GM12864 (cell line): ENCODE data around the gene NTSR1.

ENCODE experiments used
- DNase-seq: peaks from one replicate; pipeline ENCODE4 v3.0.0-alpha.2; 2011; ENCODE audit warnings: low read depth
- H3K4me3 ChIP-seq: 2 replicates; pipeline ENCODE4 v1.5.1; 2011; ENCODE audit warnings: mild to moderate bottlenecking, low read depth, low read length, control low read depth
- TF ChIP-seq, protein P1 (sequence below): IDR thresholded peaks from 2 replicates; pipeline ENCODE4 v1.5.1; 2011; ENCODE audit warnings: low read depth, mild to moderate bottlenecking, moderate library complexity, low read length, control low read depth, inconsistent platforms; ENCODE audit errors: missing control alignments

Gene NTSR1

DNA sequence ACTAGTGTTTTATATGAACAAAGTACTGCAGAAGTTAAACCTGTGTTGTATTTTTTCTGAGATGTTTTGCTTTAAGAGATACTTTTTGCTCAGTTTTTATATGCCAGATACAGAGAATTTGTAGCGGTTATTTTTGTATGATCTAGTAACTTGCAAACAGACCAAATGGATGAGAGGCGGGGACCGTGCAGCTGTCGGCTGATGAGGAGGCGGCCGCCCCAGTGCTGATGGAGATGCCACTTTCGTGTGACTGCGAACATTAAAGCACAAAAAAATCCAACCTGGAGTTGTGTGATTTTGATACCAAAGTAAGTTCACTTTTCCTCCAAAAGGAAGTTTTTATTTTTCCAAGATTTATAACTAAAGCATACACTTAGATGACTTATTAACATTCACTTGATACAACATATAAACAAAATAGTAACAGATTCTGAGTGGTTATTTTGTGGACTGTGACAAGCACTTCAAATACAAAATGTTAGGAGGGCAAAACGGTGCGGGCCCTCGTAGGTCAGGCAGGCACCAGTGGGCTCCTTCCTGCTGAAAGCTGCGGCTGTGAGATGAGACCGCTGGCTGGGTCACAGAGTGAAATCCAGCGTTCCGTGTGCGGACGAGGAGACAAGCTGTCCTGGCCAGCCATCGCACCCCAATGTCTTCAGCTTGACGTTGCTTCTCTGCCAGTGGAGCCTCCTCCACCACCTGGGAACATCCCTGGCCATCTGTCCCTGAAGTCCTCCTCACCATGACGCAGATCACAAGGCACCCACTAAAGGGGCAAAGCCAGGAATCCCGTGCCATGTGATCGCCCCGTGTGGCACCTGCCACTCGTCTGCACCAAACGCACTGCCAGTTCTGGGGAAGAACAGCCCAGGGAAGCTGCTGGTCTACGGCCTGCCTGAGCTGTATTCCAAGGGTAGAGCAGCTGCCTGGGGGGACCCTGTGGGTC is 92.0 kb downstream of the NTSR1 start:
- no peak for DNase-seq
- TF ChIP-seq, protein P1, sequence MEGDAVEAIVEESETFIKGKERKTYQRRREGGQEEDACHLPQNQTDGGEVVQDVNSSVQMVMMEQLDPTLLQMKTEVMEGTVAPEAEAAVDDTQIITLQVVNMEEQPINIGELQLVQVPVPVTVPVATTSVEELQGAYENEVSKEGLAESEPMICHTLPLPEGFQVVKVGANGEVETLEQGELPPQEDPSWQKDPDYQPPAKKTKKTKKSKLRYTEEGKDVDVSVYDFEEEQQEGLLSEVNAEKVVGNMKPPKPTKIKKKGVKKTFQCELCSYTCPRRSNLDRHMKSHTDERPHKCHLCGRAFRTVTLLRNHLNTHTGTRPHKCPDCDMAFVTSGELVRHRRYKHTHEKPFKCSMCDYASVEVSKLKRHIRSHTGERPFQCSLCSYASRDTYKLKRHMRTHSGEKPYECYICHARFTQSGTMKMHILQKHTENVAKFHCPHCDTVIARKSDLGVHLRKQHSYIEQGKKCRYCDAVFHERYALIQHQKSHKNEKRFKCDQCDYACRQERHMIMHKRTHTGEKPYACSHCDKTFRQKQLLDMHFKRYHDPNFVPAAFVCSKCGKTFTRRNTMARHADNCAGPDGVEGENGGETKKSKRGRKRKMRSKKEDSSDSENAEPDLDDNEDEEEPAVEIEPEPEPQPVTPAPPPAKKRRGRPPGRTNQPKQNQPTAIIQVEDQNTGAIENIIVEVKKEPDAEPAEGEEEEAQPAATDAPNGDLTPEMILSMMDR, result no peak
- no peak overlapping the region for H3K4me3 ChIP-seq

DNA sequence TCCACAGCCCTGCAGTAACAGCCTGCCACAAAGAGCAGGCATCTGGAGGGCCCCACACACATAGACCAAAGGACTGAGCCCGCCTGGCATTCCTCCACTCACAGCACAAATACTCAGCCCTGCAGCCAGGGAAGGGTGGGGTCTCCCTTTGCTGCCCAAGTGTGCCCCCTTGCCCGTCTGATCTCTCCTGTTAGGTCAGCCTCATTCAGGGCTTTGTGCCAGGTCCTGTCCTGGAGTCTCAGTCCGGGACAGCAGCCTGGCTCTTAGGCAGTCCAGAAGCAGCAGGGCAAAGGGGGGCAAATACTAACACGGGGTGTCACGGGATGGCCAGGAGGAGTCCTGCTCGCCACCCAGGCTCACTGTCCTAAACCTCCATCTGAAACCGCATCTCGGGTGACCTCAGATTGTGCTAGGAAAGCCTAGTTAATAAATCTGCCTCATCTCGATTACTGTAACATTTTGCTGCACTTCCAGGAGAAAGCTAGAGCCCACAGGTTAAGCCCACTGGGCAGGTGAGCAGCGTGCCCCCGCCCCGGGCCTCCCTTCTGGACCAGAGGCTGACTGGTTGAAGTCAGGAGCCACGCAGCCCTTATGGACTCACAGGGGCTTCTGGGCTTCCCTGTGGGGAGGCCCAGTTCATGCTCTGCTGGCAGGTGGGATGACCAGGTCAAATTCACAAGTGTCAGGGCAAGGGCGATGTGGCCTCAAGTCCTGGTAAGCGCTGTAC is 92.8 kb downstream of the NTSR1 start:
- DNase-seq, result no peak
- TF ChIP-seq, protein P1, result no peak
- no peak overlapping the region for H3K4me3 ChIP-seq

DNA sequence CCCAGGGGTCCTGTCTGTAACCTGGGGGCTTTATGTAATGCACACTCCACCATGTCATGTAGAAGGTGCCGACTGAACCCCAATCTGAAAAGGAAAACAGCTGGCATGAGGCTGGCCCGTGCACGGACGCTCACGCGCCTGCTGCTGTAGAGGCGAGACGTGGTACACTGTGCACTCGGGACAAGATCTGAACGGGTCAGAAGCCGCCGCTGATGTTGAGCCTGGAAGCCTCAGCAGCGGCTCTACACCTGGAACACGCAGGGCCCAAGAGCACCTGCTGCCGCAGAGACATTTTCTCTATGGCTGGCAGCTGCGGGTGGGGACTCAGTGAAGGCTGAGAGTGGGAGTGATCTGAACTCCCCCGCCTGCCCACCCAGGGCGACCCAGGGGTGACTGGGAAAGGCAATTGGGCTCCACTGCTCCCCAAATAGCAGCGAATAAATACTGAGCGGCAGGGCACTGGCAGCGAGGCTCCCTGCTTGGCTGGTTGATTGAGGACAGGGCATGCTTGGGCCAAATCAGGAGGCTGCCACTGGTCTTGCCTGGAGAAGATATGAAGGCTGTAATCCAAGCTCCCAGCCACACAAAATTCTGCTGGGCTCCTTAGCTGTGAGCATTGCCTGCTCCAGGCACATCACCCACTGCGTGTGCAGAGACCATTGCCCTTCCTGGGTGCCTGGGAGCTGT is 93.5 kb downstream of the NTSR1 start:
- TF ChIP-seq, protein P1, result no peak
- DNase-seq, result no peak
- H3K4me3 ChIP-seq, result no peak overlapping the region

DNA sequence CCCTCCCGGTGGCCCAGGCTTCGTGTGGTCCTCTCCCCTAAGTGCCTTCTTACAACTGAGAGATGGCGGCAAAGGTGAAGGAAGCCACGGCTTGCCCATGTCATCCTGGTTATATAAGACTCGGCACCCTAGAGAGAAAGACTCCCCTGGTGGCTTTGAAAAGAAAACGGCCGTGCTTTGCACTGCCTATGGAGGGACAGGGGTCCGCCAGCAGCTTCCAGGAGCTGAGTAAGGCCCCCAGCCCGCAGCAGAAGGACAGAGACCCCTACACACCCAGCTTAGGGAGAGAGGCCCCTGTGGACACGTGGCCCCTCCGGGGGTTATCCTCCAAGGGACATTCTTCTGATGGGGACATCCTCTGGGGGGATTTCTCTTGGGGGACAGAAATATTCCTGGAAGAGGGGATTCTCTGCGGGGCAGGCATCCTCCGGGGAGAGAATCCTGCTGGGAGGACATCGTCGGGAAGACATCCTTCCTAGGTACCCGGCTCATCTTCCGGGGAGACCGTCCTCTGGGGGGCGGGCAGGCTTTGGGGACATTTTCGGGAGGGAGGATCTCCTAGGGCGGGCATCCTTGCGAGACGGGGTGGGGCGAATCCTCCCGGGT is 95.5 kb downstream of the NTSR1 start:
- DNase-seq, result no peak
- TF ChIP-seq, protein P1, result peak; percentile 5
- peak overlapping the region; percentile 28 for H3K4me3 ChIP-seq

DNA sequence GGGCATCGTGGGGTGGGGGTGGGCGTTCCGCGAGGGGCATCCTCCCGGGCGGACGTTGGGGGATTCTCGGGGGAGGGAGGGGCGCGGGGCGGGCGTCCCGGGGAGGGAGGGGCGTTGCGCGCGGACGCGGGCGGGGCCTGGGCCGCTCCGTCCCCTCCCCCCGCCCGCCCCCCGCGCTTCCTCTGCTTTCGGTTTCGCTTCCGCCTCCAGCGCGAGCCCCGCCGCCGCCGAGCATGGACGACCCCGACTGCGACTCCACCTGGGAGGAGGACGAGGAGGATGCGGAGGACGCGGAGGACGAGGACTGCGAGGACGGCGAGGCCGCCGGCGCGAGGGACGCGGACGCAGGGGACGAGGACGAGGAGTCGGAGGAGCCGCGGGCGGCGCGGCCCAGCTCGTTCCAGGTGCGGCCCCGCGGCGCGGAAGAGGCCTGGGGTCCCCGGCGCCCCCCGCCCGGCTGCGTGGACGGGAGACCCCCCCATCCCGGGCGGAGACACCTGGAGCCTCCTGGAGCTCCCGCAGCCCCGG is 96.1 kb downstream of the NTSR1 start, which contains the start of gene OGFR:
Gene OGFR, plus strand, starts transcription at position 209 of the 528 bp plus-strand sequence. Its CDS starts 25 bp downstream, at position 234.
- DNase-seq, result no peak
- TF ChIP-seq, protein P1, result no peak
- peak within 1 kb of the TSS; percentile 90 for H3K4me3 ChIP-seq

DNA sequence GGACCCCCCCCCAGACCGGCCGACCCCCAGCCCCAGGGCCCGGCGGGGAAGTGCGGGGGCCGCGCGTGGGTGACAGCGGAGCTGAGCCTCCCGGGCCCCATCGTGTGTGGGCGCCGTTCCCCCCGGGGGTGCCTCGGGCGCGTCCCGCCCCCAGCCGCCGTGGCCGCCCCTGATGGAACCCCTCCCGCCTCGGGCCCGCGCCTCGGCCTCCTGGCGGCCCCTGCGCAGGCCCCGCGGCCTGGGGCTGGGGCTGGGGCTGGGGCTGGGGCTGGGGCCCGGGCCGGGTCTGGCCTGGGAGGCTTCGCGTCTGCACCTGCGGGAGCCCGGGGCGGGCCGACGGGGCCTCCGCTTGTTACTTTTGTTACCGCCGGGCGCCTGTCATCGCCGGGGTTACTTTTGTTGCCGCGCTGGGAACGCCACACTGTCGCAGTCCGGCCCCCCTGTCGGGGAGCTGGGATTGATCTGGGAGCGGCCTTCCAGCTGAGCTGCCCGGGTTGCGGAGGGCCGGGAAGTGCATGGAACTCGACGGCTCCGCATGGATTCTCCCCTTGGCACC is 96.6 kb downstream of the NTSR1 start:
- DNase-seq, result no peak
- TF ChIP-seq, protein P1, result no peak
- peak overlapping the region; percentile 90 for H3K4me3 ChIP-seq
